ENCODE data around the gene NFIB.

- TF ChIP-seq SUZ12 (IDR thresholded peaks at IDR 0.05; ENCODE audit: extremely low read depth, insufficient read depth, insufficient read length) (no peak), ZNF274 (IDR thresholded peaks at IDR 0.05; ENCODE audit: low read depth, low read length) (no peak), YY1 (IDR thresholded peaks at IDR 0.05; ENCODE audit: insufficient read depth, insufficient read length) (no peak)
Observed at GRCh38 chr9:14301006-14301405, 12.9 kb downstream of the NFIB start.

Data from NT2/D1 (cell line).